H1 (cell line): ENCODE results near the gene CASZ1. TPM values are rescaled to one million over a fixed set of nuclear protein-coding genes. Genes with fewer than 3 reads are reported as not detected.

Experiments
- CTCF ChIA-PET: fragments of 300-600 bp; sonication (Branson Sonifier 250); formaldehyde crosslinking; loops from one replicate; lab custom pipeline; 2021; ENCODE audit not compliant: partially characterized antibody; lab: Charles Lee
- POLR2A ChIA-PET: fragments of 300-600 bp; sonication (Branson Sonifier 250); formaldehyde crosslinking; loops from one replicate; lab custom pipeline; 2021; ENCODE audit warnings: inconsistent platforms; ENCODE audit not compliant: partially characterized antibody; lab: Charles Lee
- DNase-seq, 2 experiments: peaks; one replicate each; pipeline versions ENCODE4 v3.0.0 to v3.0.0-alpha.2; 2010 to 2022; ENCODE audit warnings: low spot score in 2 of 2, low read depth in 1 of 2, mixed read lengths in 1 of 2
- FAIRE-seq: peaks from 2 replicates; lab custom pipeline; 2011; peaks lifted over from hg19 to GRCh38; lab: Jason Lieb, UNC
- H2AFZ ChIP-seq: 2 replicates; pipeline ENCODE4 v1.8.1; 2012; ENCODE audit warnings: low read length, inconsistent platforms
- H2AK5ac ChIP-seq: 2 replicates; pipeline ENCODE4 v1.6.1; 2013; ENCODE audit warnings: low read depth, low read length
- H2BK120ac ChIP-seq: replicated peaks from 2 replicates; pipeline ENCODE3; 2013; ENCODE audit warnings: low read depth, low read length, inconsistent platforms
- H2BK12ac ChIP-seq: 2 replicates; pipeline ENCODE4 v1.6.1; 2013; ENCODE audit warnings: low read depth, low read length
- H2BK15ac ChIP-seq: 2 replicates; pipeline ENCODE4 v1.6.1; 2013; ENCODE audit warnings: low read length
- H2BK20ac ChIP-seq: 2 replicates; pipeline ENCODE4 v1.6.1; 2013; ENCODE audit warnings: low read length
- H2BK5ac ChIP-seq: 2 replicates; pipeline ENCODE4 v1.6.1; 2013; ENCODE audit warnings: low read depth, low read length
- H3K14ac ChIP-seq: 2 replicates; pipeline ENCODE4 v1.6.1; 2013; ENCODE audit warnings: inconsistent platforms; ENCODE audit not compliant: insufficient read length
- H3K18ac ChIP-seq: 2 replicates; pipeline ENCODE4 v1.6.1; 2013; ENCODE audit warnings: low read length; ENCODE audit errors: extremely low read depth
- H3K23ac ChIP-seq: 2 replicates; pipeline ENCODE4 v1.6.1; 2013; ENCODE audit warnings: inconsistent platforms; ENCODE audit not compliant: insufficient read length
- H3K23me2 ChIP-seq: 2 replicates; pipeline ENCODE4 v1.6.1; 2013; ENCODE audit warnings: low read depth, low read length
- H3K27ac ChIP-seq: 2 replicates; pipeline ENCODE4 v1.6.1; 2011; ENCODE audit warnings: low read depth, low read length, inconsistent platforms
- H3K27me3 ChIP-seq, 4 experiments: replicated peaks in 1 of 4; 1 replicate in 1 of 4; 2 replicates in 3 of 4; pipeline versions ENCODE4 v1.6.1 to v1.8.1; 2011 to 2013; ENCODE audit warnings: low read length in 3 of 4, mild to moderate bottlenecking in 3 of 4, inconsistent platforms in 2 of 4, mixed read lengths in 2 of 4, moderate library complexity in 1 of 4; ENCODE audit not compliant: control insufficient read depth in 3 of 4, insufficient read depth in 3 of 4; ENCODE audit errors: extremely low read depth in 1 of 4
- H3K36me3 ChIP-seq, 4 experiments: 2 replicates each; pipeline versions ENCODE4 v1.6.1 to v1.8.1; 2011 to 2013; ENCODE audit warnings: mild to moderate bottlenecking in 4 of 4, low read length in 3 of 4, moderate library complexity in 2 of 4, control low read depth in 1 of 4, inconsistent platforms in 1 of 4; ENCODE audit not compliant: insufficient read depth in 4 of 4, control insufficient read depth in 2 of 4
- H3K4ac ChIP-seq: replicated peaks from 2 replicates; pipeline ENCODE3; 2013; ENCODE audit warnings: low read length, low read depth, mixed read lengths, inconsistent platforms; ENCODE audit not compliant: insufficient read length
- H3K4me1 ChIP-seq, 4 experiments: replicated peaks in 1 of 4; 1 replicate in 1 of 4; 2 replicates in 3 of 4; pipeline versions ENCODE4 v1.6.1 to v1.8.1; 2011 to 2013; ENCODE audit warnings: low read length in 3 of 4, inconsistent platforms in 2 of 4, mixed read lengths in 1 of 4; ENCODE audit not compliant: insufficient read depth in 4 of 4, control insufficient read depth in 3 of 4
- H3K4me2 ChIP-seq, 2 experiments: 2 replicates each; pipeline versions ENCODE4 v1.6.1 to v1.8.1; 2011 to 2013; ENCODE audit warnings: low read depth in 2 of 2, low read length in 2 of 2, control low read depth in 1 of 2, inconsistent platforms in 1 of 2, mild to moderate bottlenecking in 1 of 2; ENCODE audit not compliant: insufficient read depth in 1 of 2
- H3K4me3 ChIP-seq, 4 experiments: fragments of 200-600, 300-600 bp in 1 of 4; sonication (generic), shearing (Covaris generic), sonication (Bioruptor Twin) in 1 of 4; 2 replicates each; pipeline versions ENCODE4 v1.5.1 to v1.8.1; 2011 to 2016; ENCODE audit warnings: low read length in 4 of 4, low read depth in 3 of 4, control low read depth in 2 of 4, inconsistent platforms in 2 of 4, mild to moderate bottlenecking in 2 of 4, mixed read lengths in 1 of 4, moderate library complexity in 1 of 4; ENCODE audit not compliant: insufficient read depth in 2 of 4; ENCODE audit errors: extremely low read depth in 1 of 4
- H3K56ac ChIP-seq: replicated peaks from 2 replicates; pipeline ENCODE3; 2013; ENCODE audit warnings: low read depth, mild to moderate bottlenecking, mixed read lengths, low read length, inconsistent platforms; ENCODE audit not compliant: insufficient read length
- H3K79me1 ChIP-seq: 2 replicates; pipeline ENCODE4 v1.6.1; 2013; ENCODE audit warnings: low read depth, low read length, control low read depth
- H3K79me2 ChIP-seq, 2 experiments: 2 replicates each; pipeline versions ENCODE4 v1.6.1 to v1.8.1; 2012 to 2013; ENCODE audit warnings: low read length in 2 of 2, mild to moderate bottlenecking in 2 of 2, inconsistent platforms in 1 of 2; ENCODE audit not compliant: insufficient read depth in 2 of 2, control insufficient read depth in 1 of 2
- H3K9ac ChIP-seq, 4 experiments: replicated peaks in 1 of 4; 1 replicate in 1 of 4; 2 replicates in 3 of 4; pipeline versions ENCODE4 v1.6.1 to v1.8.1; 2011 to 2013; ENCODE audit warnings: low read depth in 3 of 4, low read length in 3 of 4, control low read depth in 2 of 4, mild to moderate bottlenecking in 2 of 4, moderate library complexity in 2 of 4, inconsistent platforms in 1 of 4; ENCODE audit errors: extremely low read depth in 1 of 4
- H3K9me3 ChIP-seq, 2 experiments: 2 replicates each; pipeline versions ENCODE4 v1.6.1 to v1.8.1; 2012 to 2013; ENCODE audit warnings: mild to moderate bottlenecking in 2 of 2, moderate library complexity in 2 of 2, control low read depth in 1 of 2, inconsistent platforms in 1 of 2, low read depth in 1 of 2, low read length in 1 of 2, mixed read lengths in 1 of 2; ENCODE audit not compliant: insufficient read depth in 2 of 2
- H4K20me1 ChIP-seq, 2 experiments: replicated peaks in 1 of 2; 2 replicates each; pipeline versions ENCODE3 to v1.8.1; 2011 to 2013; ENCODE audit warnings: inconsistent platforms in 2 of 2, low read length in 2 of 2, mild to moderate bottlenecking in 1 of 2; ENCODE audit not compliant: insufficient read depth in 2 of 2, control insufficient read depth in 1 of 2
- H4K5ac ChIP-seq: 2 replicates; pipeline ENCODE4 v1.6.1; 2013; ENCODE audit warnings: low read length, low read depth, mixed read lengths, inconsistent platforms; ENCODE audit not compliant: insufficient read length
- H4K8ac ChIP-seq: 2 replicates; pipeline ENCODE4 v1.8.0; 2013; ENCODE audit warnings: mild to moderate bottlenecking, moderate library complexity, low read length, inconsistent platforms; ENCODE audit not compliant: insufficient read depth; ENCODE audit errors: extremely low read depth
- H4K91ac ChIP-seq: replicated peaks from 2 replicates; pipeline ENCODE3; 2013; ENCODE audit warnings: low read length, mixed read lengths, inconsistent platforms; ENCODE audit not compliant: insufficient read length
- SUZ12 ChIP-seq: fragments of 200-600 bp; sonication (generic); IDR thresholded peaks from 2 replicates; pipeline ENCODE4 v1.6.1; 2012; ENCODE audit warnings: mild to moderate bottlenecking, inconsistent platforms, low read length, moderate library complexity, mixed read lengths
- WGBS, 2 experiments: shearing (Covaris generic) in 1 of 2; methylation state at CpG; one replicate each; pipeline versions ENCODE4 v1.1.6 to v1.1.7; 2013 to 2015; ENCODE audit warnings: low lambda C conversion rate in 2 of 2, mixed read lengths in 2 of 2, inconsistent platforms in 1 of 2, low coverage in 1 of 2, missing lambda C conversion rate in 1 of 2; ENCODE audit not compliant: insufficient replicate concordance in 2 of 2, insufficient coverage in 1 of 2, insufficient read length in 1 of 2; ENCODE audit errors: extremely low coverage in 1 of 2, missing lambda C conversion rate in 1 of 2; 5-methylcytosine and 5-hydroxymethylcytosine counted together
- polyA plus RNA-seq, 7 experiments: library from polyadenylated mRNA; depleted of rRNA in 3 of 7; stranded (reverse) in 5 of 7; unstranded in 2 of 7; fragments of >200 nt in 5 of 7; fragments of 200-250 nt in 2 of 7; gene quantifications; 1 replicate in 5 of 7; 2 replicates in 1 of 7; 4 replicates in 1 of 7; pipeline versions ENCODE4 v1.2.1 to v1.2.3, GENCODE V29; 2011 to 2013; ENCODE audit warnings: missing spikeins in 2 of 7, mixed read lengths in 2 of 7
- total RNA-seq: library from RNA; stranded (reverse); fragmentation: NEBNext Ultra II Directional; extraction: Animal tissue kit (Norgen Biotek cat#: 25700); gene quantifications from 2 replicates; pipeline ENCODE4 v1.2.1, GENCODE V29; 2021

CASZ1 gene
- total and polyA plus RNA-seq, 2 of the 8 experiments (the other 6 are each of a cell fraction or from before 2014, with no cell fraction given) = 4.4 to 7.7 TPM

DNA sequence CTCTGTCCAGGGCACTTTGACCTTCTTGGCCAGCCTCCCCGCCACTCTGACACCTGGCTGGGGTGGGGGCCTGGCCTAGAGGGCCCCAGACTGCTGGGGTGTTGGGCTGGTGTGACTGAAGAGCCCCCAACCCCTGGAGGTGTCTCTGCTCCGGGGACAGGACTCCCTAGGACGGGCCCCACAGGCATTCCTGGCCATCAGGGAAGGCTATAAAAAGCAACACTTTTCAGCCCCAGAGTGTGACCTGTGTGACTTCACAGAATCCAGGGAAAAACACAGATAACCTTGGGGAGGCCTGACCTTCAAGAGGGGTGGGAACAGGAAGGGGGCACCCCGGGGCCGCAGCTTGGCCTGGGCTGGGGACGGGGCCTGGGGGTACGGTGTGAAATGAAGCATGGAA lies 24.0 kb upstream of the CASZ1 start:
- Histone ChIP-seq H3K4me1 (peaks cover 0 to 16% (median 7%) of the 10 kb centered on the region in 4 experiments; a peak in 5 of 7 replicates), H3K27ac (no peak overlapping the region), H3K14ac (no peak overlapping the region), H2AFZ (no peak overlapping the region), H3K27me3 (no peaks in the 10 kb centered on the region; a peak in 1 of 7 replicates), H2BK12ac (no peak overlapping the region), H3K4me3 (no peak overlapping the region), H3K23me2 (no peaks in the 10 kb centered on the region), H2BK120ac (no peak overlapping the region), H4K5ac (no peak overlapping the region), H3K9me3 (no peaks in the 10 kb centered on the region), H4K91ac (no peak overlapping the region), H3K56ac (no peak overlapping the region), H2BK15ac (no peak overlapping the region), H3K9ac (no peak overlapping the region), H2BK20ac (no peak overlapping the region), H4K20me1 (no peaks in the 10 kb centered on the region), H4K8ac (no peak overlapping the region), H3K79me2 (no peaks in the 10 kb centered on the region), H3K4me2 (no peak overlapping the region), H2AK5ac (no peak overlapping the region), H3K18ac (no peak overlapping the region), H3K23ac (no peak overlapping the region), H2BK5ac (no peak overlapping the region), H3K79me1 (no peaks in the 10 kb centered on the region), H3K36me3 (no peaks in the 10 kb centered on the region), H3K4ac (no peak overlapping the region)
- ChIA-PET POLR2A (no interaction called here), CTCF (interaction anchor here (0.9 to 1.4 kb wide), 4 partner anchors 8 to 67 kb away, joined by 3 read pairs; no protein-coding TSS in a partner anchor)
- FAIRE-seq (no peak), DNase-seq (no peak)
- no peak for TF ChIP-seq SUZ12
- WGBS, 2 experiments = 91% methylated on average over 7 of the region's 7 CpGs; no CpG with 5 or more reads in 1 of the 2 experiments
